Fibroblast of peridontal ligament (primary cell): Measurements from ENCODE around the gene FAHD2B.
"Not testable (repeated sequence)": the region's sequence is repeated elsewhere in the genome, so short reads cannot be mapped to it uniquely, and the experiment has no call there.

Experiments used
- DNase-seq: peaks from one replicate; pipeline ENCODE4 v3.0.0-alpha.2; 2010; ENCODE audit errors: extremely low read depth

The FAHD2B gene

GRCh38 chr2:97067279-97068004 lies 27.2 kb downstream of the FAHD2B start:
- DNase-seq = no peak

GRCh38 chr2:97066030-97066429 lies 28.7 kb downstream of the FAHD2B start:
- DNase-seq = not testable (repeated sequence)

- not testable (repeated sequence) for DNase-seq
Measured at GRCh38 chr2:97062020-97062419, 32.7 kb downstream of the FAHD2B start.

GRCh38 chr2:97059782-97060181 lies 34.9 kb downstream of the FAHD2B start:
- not testable (repeated sequence) for DNase-seq

- DNase-seq = not testable (repeated sequence)
Measured at GRCh38 chr2:97056150-97056549, 38.5 kb downstream of the FAHD2B start.

GRCh38 chr2:97050032-97050431 lies 44.6 kb downstream of the FAHD2B start:
- DNase-seq = not testable (repeated sequence)

GRCh38 chr2:97048448-97048847 lies 46.2 kb downstream of the FAHD2B start:
- DNase-seq = not testable (repeated sequence)

GRCh38 chr2:97046676-97047075 lies 48.0 kb downstream of the FAHD2B start:
- not testable (repeated sequence) for DNase-seq

- DNase-seq = not testable (repeated sequence)
Measured at GRCh38 chr2:97045895-97046499, 48.7 kb downstream of the FAHD2B start.
